Aortic smooth muscle cell (primary cell): ENCODE results near the gene PDZD11. TPM values are rescaled to one million over a fixed set of nuclear protein-coding genes. Genes with fewer than 3 reads are reported as not detected.

Experiments used
- total RNA-seq: library from RNA; depleted of rRNA; stranded (reverse); fragments of >200 nt; gene quantifications from 2 replicates; pipeline ENCODE4 v1.2.3, GENCODE V29; 2014

The PDZD11 gene, protein sequence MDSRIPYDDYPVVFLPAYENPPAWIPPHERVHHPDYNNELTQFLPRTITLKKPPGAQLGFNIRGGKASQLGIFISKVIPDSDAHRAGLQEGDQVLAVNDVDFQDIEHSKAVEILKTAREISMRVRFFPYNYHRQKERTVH
- 51.5 and 55.1 TPM in 2 replicates for total RNA-seq

DNA sequence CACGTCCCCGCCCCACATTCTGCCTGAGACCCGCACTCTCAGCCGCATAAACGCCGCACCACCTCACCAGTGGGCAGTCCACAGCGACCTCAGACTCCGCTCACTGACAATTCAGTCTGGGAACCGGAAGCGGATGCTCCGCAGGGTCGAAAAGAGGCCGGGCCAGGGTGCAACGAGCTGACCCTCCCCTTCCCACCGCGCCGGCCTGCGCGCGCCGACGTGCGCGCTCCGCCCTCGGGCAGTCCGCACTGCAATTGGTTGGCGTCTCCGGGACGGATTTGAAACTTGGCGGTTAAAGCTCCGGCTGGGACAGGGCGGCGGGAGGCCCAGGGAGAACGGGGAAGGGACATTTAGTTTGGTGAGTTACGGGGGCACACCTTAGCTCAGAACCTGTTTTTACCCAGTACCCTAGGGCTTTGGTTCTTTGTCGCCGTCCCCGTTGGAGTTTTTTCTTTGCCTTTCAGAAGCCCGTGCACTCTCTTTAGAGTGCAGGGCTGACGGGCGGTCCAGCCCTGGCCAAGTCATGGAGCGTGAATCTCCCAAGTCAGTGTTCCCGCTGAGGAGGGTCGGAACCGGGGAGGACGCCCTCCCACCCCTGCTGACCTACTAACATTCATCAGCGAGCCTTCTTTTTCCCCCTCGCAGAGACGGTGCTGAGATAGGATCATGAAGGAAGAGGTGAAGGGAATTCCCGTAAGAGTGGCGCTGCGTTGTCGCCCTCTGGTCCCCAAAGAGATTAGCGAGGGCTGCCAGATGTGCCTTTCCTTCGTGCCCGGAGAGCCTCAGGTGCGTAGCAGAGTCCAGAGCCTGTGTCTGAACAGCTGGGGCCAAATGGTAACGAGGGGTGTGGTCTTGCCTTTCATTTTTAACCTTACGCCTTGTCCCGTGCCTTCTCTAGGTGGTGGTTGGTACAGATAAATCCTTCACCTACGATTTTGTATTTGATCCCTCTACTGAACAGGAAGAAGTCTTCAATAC lies at the start of gene PDZD11, which contains the start of gene KIF4A:
TSS of gene PDZD11 (minus strand) at position 135 of the 978 bp plus-strand sequence. CDS start 586 bp downstream, outside the sequence.
TSS of gene KIF4A (plus strand) at position 312 of the 978 bp plus-strand sequence. CDS start at position 667, 355 bp downstream.

DNA sequence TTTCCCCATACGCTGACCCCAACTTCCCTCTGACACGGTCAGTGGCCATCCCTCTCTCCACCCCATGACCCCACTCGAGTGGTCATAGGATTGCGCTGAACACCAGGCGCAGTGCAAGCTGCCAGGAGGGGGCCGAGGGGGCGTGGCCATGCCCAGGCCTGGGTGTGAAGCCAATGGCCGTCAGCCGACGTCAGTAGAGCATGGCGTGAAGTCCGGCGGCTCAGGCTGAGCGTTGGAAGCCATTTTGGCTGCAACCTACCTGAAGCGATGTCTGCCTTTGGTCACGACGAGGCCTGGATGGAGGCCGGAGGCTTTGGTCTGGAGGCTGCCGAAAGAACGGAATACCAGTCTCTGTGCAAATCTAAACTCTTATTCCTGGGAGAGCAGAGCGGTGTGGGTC lies 7.8 kb downstream of the PDZD11 start, which contains the start of gene RAB41:
TSS of gene RAB41 (plus strand) at position 222 of the 400 bp plus-strand sequence. CDS start at position 268, 46 bp downstream.

DNA sequence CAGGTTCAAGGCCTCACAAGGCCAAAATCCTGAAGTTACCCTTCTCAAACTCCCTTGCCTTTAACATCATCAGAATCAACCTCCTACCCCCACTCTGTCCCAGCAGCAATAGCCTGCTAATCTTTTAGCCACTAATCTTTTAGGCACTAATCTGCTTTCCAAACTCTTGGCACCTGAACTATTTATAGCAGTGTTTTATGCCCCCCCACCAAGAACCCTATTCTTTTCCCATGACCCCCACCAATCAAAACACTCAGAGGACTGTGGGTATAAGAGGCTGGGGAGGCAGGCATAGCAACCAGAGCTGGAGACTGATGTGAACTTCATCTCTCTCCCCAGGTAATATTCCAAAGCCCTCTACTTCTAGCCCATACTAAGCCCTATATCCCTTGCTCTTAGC lies 21.7 kb downstream of the PDZD11 start, which contains the start of gene ARR3:
TSS of gene ARR3 (plus strand) at position 301 of the 400 bp plus-strand sequence. CDS start 1,052 bp downstream, outside the sequence.

DNA sequence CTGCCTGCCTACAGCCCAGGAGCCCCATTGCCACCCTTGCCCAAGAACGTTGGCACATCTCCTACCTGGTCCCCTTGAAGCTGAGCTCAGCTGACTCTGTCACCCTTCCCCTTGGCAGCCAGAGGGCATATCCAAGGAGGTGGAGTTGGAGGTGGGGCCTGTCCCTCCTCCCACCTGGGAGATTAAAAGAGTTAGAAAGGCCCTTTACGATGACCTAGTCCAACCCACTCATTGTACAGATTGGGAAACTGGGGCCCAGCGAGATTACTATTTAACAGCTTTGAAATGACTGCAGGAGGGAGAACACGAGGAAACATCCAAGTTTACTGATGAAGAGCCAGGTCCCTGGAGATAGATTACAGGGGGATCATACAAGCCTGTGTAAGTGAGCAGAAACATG lies 29.6 kb downstream of the PDZD11 start, which contains the start of gene P2RY4:
TSS of gene P2RY4 (minus strand) at position 101 of the 400 bp plus-strand sequence. CDS start 580 bp downstream, outside the sequence.

Other genes with a start within 250 kb of the PDZD11 start
- gene AWAT2, start 240.0 kb downstream of the PDZD11 start, total RNA-seq, result 0.06 and 0.13 TPM in 2 replicates
- gene OTUD6A, start 227.5 kb downstream of the PDZD11 start, total RNA-seq, result not detected in 2 replicates
- 63.0 and 67.0 TPM in 2 replicates for gene IGBP1, start 156.5 kb downstream of the PDZD11 start, total RNA-seq
- gene DGAT2L6, start 112.4 kb downstream of the PDZD11 start, total RNA-seq, result not detected in 2 replicates
- not detected in 2 replicates for gene AWAT1, start 55.3 kb downstream of the PDZD11 start, total RNA-seq
- 0.19 TPM in 1 of 2 replicates, not detected in the other for gene P2RY4, start 29.7 kb downstream of the PDZD11 start, total RNA-seq
- gene ARR3, start 21.6 kb downstream of the PDZD11 start, total RNA-seq, result not detected in 2 replicates
- not detected in 2 replicates for gene RAB41, start 7.8 kb downstream of the PDZD11 start, total RNA-seq
- 11.4 and 16.4 TPM in 2 replicates for gene KIF4A, start 177 bp upstream of the PDZD11 start, total RNA-seq
- gene GDPD2, start 133.4 kb upstream of the PDZD11 start, total RNA-seq, result not detected in 2 replicates
- gene DLG3, start 154.9 kb upstream of the PDZD11 start, total RNA-seq, result 37.7 and 47.4 TPM in 2 replicates